H1 (cell line): ENCODE results near the gene ADAM19. TPM values are rescaled to one million over a fixed set of nuclear protein-coding genes. Genes with fewer than 3 reads are reported as not detected.

Source experiments
- BACH1 ChIP-seq: IDR thresholded peaks from 2 replicates; pipeline ENCODE4 v1.6.1; 2012; ENCODE audit warnings: low read length, improper control_type of control experiment
- CHD7 ChIP-seq: fragments of 300-600 bp; sonication (generic); IDR thresholded peaks from 2 replicates; pipeline ENCODE4 v1.7.1; 2012; ENCODE audit warnings: low read length, moderate library complexity, mild to moderate bottlenecking, inconsistent platforms; ENCODE audit not compliant: insufficient replicate concordance
- EZH2 ChIP-seq: fragments of 200-600 bp; sonication (generic); IDR thresholded peaks from 2 replicates; pipeline ENCODE4 v1.7.1; 2012; ENCODE audit warnings: low read depth, mild to moderate bottlenecking, moderate library complexity, low read length, inconsistent platforms; ENCODE audit not compliant: severe bottlenecking
- GABPA ChIP-seq: IDR thresholded peaks from 2 replicates; pipeline ENCODE4 v1.6.1; 2011; ENCODE audit warnings: mild to moderate bottlenecking, low read length, moderate library complexity, borderline replicate concordance; ENCODE audit not compliant: insufficient read depth
- POU5F1 ChIP-seq: IDR thresholded peaks from 2 replicates; pipeline ENCODE4 v1.6.1; 2011; ENCODE audit warnings: low read depth, mild to moderate bottlenecking, low read length, moderate library complexity
- SRF ChIP-seq: IDR thresholded peaks from 2 replicates; pipeline ENCODE4 v1.6.1; 2011; ENCODE audit warnings: mild to moderate bottlenecking, low read depth, low read length, moderate library complexity
- SUZ12 ChIP-seq: fragments of 200-600 bp; sonication (generic); IDR thresholded peaks from 2 replicates; pipeline ENCODE4 v1.6.1; 2012; ENCODE audit warnings: mild to moderate bottlenecking, inconsistent platforms, low read length, moderate library complexity, mixed read lengths
- TAF1 ChIP-seq: IDR thresholded peaks from 2 replicates; pipeline ENCODE4 v1.6.1; 2011; ENCODE audit warnings: mild to moderate bottlenecking, low read depth, low read length
- TEAD4 ChIP-seq: IDR thresholded peaks from 2 replicates; pipeline ENCODE4 v1.6.1; 2012; ENCODE audit warnings: low read depth, low read length, inconsistent platforms, mixed read lengths
- YY1 ChIP-seq: IDR thresholded peaks from 2 replicates; pipeline ENCODE4 v1.6.1; 2011; ENCODE audit warnings: low read depth, mild to moderate bottlenecking, low read length
- polyA plus RNA-seq, 7 experiments: library from polyadenylated mRNA; depleted of rRNA in 3 of 7; stranded (reverse) in 5 of 7; unstranded in 2 of 7; fragments of >200 nt in 5 of 7; fragments of 200-250 nt in 2 of 7; gene quantifications; 1 replicate in 5 of 7; 2 replicates in 1 of 7; 4 replicates in 1 of 7; pipeline versions ENCODE4 v1.2.1 to v1.2.3, GENCODE V29; 2011 to 2013; ENCODE audit warnings: missing spikeins in 2 of 7, mixed read lengths in 2 of 7
- total RNA-seq: library from RNA; stranded (reverse); fragmentation: NEBNext Ultra II Directional; extraction: Animal tissue kit (Norgen Biotek cat#: 25700); gene quantifications from 2 replicates; pipeline ENCODE4 v1.2.1, GENCODE V29; 2021

Gene ADAM19
- total and polyA plus RNA-seq, 2 of the 8 experiments (the other 6 are each of a cell fraction or from before 2014, with no cell fraction given): 6.5 to 22.7 TPM

- TF ChIP-seq TAF1: no peak
- no peak for TF ChIP-seq CHD7
- no peak for TF ChIP-seq EZH2
- TF ChIP-seq BACH1: no peak
- TF ChIP-seq GABPA: no peak
- no peak for TF ChIP-seq TEAD4
- TF ChIP-seq POU5F1: no peak
- no peak for TF ChIP-seq SRF
- no peak for TF ChIP-seq YY1
- no peak for TF ChIP-seq SUZ12
Observed at GRCh38 chr5:157555037-157555640, 20.4 kb downstream of the ADAM19 start (continued).
